NCI-H748 (cell line): Measurements from ENCODE around the gene TMEM223.
A peak's percentile ranks its signal among the peaks of the same experiment; 100 is the strongest.

Source experiments
- DNase-seq: peaks from one replicate; lab custom pipeline; 2025; ENCODE audit not compliant: unreplicated experiment; lab: John Stamatoyannopoulos, UW

TMEM223 gene

GRCh38 chr11:62801071-62801470 is 9.3 kb upstream of the TMEM223 start:
- DNase-seq = no peak

GRCh38 chr11:62799486-62799885 is 7.7 kb upstream of the TMEM223 start:
- DNase-seq = no peak

GRCh38 chr11:62796281-62796680 is 4.5 kb upstream of the TMEM223 start:
- DNase-seq = no peak

GRCh38 chr11:62794201-62794775 is 2.5 kb upstream of the TMEM223 start:
- no peak for DNase-seq

GRCh38 chr11:62792202-62792575 is 383 bp upstream of the TMEM223 start:
- no peak for DNase-seq

- no peak for DNase-seq
These were observed 2.2 kb downstream of the TMEM223 start for GRCh38 chr11:62789576-62789975.

GRCh38 chr11:62788991-62789390 is 2.8 kb downstream of the TMEM223 start:
- DNase-seq = no peak

- DNase-seq = peak; percentile 99
These were observed 4.6 kb downstream of the TMEM223 start, which contains the start of gene TMEM179B for GRCh38 chr11:62787005-62787759. Gene TMEM179B, plus strand, starts transcription at chr11:62787402. Its CDS starts 30 bp downstream, at chr11:62787432.

GRCh38 chr11:62786318-62787004 is 5.3 kb downstream of the TMEM223 start:
- peak; percentile 87 for DNase-seq

GRCh38 chr11:62782753-62783152 is 9.1 kb downstream of the TMEM223 start:
- DNase-seq = no peak

GRCh38 chr11:62778441-62778840 is 13.4 kb downstream of the TMEM223 start:
- no peak for DNase-seq

GRCh38 chr11:62777389-62777788 is 14.4 kb downstream of the TMEM223 start:
- no peak for DNase-seq

GRCh38 chr11:62775646-62776045 is 16.2 kb downstream of the TMEM223 start:
- DNase-seq = no peak

GRCh38 chr11:62774407-62774806 is 17.4 kb downstream of the TMEM223 start:
- no peak for DNase-seq

GRCh38 chr11:62771144-62772021 is 20.4 kb downstream of the TMEM223 start, which contains the start of gene TAF6L:
Gene TAF6L, plus strand, starts transcription at chr11:62771396. Its CDS starts 4,388 bp downstream, at chr11:62775784.
- DNase-seq = peak; percentile 98

GRCh38 chr11:62770778-62771143 is 21.0 kb downstream of the TMEM223 start:
- DNase-seq = peak; percentile 73

- peak; percentile 24 for DNase-seq
These were observed 31.0 kb downstream of the TMEM223 start for GRCh38 chr11:62760867-62761227.

- no peak for DNase-seq
These were observed 33.7 kb downstream of the TMEM223 start for GRCh38 chr11:62757846-62758788.

GRCh38 chr11:62755086-62755615 is 36.7 kb downstream of the TMEM223 start:
- DNase-seq = no peak
